Stimulated activated CD8-positive, alpha-beta memory T cell treated with anti-CD3 and anti-CD28 coated beads, Interleukin-2, amount 100 ng/mL, for 1 hour (primary cell): Measurements from ENCODE around the gene FUOM.
A peak's percentile ranks its signal among the peaks of the same experiment; 100 is the strongest.

Experiments used
- DNase-seq, 2 donors: peaks; one replicate each; pipeline ENCODE4 v3.0.0-alpha.2; 2020; ENCODE audit warnings: low read depth in 2 of 2

The FUOM gene

GRCh38 chr10:133357285-133358161 is at the start of gene FUOM:
Gene FUOM (minus strand): TSS chr10:133358019. CDS start chr10:133358007, 12 bp downstream.
- DNase-seq = peak in 1 of 2 donors; percentile 51

DNA sequence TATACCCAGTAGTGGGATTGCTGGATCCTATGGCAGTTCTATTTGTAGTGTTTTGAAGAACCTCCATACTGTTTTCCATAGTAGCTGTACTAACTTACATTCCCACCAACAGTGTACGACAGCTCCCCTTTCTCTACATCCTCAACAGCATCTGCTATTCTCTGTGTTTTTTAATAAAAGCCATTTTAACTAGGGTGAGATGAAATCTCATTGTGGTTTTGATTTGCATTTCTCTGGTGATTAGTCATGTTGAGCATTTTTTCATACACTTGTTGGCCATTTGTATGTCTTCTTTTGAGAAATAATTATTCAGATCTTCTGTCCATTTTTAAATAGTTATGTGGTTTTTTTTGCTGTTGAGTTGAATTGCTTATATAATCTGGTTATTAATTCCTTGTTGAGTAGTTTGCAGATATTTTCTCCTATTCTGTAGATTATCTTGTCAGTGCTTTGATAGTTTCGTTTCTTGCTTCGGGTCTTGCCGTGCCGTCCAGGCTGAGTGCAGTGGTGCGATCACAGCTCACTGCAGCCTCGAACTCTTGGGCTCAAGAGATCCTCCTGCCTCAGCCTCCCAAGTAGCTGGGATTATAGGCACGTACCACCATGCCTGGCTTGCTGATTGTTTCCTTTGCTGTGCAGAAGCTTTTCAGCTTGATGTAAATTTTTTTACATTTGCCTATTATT is 48.2 kb upstream of the FUOM start:
- no peak for DNase-seq

DNA sequence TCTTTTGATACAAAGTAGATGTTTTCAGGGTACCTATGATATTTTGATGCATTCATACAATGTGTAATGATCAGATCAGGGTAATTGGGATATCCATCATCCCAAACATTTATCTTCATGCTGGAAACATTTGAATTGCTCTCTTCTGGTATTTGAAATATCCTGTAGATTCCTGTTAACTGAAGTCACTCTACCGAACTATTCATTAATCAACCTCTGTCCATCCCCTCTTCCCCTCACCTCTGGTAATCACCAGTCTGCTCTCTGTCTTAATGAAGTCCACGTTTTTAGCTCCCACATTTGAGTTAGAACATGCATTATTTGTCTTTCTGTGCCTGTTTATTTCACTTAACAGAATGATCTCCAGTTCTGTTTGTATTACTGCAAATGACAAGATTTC is 47.5 kb upstream of the FUOM start:
- no peak for DNase-seq

GRCh38 chr10:133403784-133404183 is 46.0 kb upstream of the FUOM start:
- no peak for DNase-seq

GRCh38 chr10:133403359-133403758 is 45.5 kb upstream of the FUOM start:
- DNase-seq = no peak

DNA sequence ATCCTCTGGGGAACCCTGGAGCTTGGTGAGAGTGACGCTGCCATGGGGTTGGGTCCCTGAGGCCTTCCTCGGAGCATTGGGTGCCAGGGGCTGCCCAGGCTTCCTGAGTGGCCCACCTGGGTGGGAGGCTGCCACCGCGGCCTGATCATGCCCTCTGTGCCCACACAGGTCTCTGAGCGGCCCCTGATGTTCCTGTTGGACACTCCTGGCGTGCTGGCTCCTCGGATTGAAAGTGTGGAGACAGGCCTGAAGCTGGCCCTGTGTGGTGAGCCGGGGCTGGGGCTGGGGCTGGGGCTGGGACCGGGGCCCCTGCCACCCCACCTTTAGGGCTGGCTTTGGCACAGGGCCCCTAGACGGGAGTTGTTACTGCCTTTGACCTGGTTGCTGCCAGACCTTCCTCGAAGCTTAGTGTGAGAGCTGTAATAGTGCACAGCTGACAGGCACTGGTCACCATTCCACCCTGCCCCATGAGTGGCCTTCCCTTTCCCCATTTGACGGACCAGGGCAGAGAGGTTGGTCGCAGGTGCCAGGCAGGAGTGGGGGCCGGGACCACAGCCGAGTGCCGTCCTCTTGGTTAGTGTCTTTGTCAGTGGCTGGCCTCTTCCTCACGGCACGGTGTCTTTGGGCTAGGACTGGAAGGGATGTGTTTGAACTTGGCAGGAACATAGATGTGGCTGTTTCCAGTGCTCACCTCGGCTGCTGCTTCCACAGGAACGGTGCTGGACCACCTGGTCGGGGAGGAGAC is 44.3 kb upstream of the FUOM start:
- DNase-seq = no peak

DNA sequence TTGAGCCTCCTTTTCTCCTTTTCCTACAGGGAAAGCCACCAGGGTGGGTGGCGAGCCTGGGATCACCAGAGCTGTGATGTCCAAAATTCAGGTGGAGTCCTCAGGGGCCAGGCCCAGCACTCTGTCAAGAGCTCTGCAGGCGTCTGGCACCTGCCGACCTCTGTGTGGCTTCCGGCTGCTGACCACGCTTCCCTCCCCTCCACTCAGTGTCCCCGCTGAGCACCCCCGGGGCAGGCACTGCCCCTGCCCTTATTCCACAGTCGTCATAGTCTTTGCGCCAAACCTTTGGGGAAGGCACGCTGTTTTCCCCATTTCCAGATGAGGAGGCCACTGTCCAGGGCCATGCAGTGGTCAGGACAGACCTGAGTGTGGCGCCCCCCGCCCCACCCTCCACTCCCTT is 43.7 kb upstream of the FUOM start:
- no peak for DNase-seq

- no peak for DNase-seq
Measured at GRCh38 chr10:133400624-133401424, 43.0 kb upstream of the FUOM start.

DNA sequence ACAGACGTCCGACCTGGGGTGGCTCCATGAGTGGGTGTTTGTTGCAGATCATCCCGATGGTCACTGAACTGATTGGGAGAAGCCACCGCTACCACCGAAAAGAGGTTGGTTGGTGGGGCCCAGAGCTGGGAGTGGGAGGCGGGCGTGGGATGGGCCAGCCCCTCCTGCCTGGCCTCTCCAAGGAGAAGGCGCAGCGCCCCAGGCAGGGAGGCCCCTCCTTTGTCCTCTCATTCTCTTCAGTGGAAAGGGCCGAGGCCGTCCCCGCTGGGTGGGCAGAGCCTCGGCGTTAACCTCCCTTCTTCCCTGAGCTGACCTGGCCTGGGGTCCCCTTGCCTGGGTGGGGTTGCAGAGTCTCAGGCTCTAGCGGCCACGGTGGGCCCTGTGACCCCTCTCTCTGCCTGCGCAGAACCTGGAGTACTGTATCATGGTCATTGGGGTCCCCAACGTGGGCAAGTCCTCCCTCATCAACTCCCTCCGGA is 41.3 kb upstream of the FUOM start:
- DNase-seq = no peak

DNA sequence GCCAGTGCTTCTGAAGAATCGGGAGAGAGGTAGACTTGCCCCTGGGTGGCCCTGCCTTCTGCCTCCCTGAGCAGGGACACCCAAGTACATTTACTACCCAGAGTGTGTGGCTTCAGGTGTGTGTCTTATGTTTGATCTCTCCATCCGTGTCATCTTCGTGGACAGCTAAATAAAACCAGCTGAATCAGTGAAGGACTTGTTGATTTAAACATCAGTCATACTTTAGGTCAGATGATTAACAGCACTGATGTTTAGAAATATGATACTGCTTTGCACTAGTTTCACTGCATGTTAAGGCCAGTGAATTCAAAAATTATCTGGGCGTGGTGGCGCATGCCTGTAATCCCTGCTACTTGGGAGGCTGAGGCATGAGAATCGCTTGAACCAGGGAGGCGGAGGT is 40.1 kb upstream of the FUOM start:
- no peak for DNase-seq

GRCh38 chr10:133396035-133396624 is 38.3 kb upstream of the FUOM start:
- DNase-seq = no peak

GRCh38 chr10:133394801-133395221 is 37.0 kb upstream of the FUOM start:
- no peak for DNase-seq

GRCh38 chr10:133394064-133394663 is 36.3 kb upstream of the FUOM start, which contains the start of gene MTG1:
Gene MTG1 (plus strand): TSS chr10:133394157. CDS start chr10:133394221, 64 bp downstream.
- peak; percentile 84 to 90 for DNase-seq

- DNase-seq = no peak
Measured at GRCh38 chr10:133393401-133394063, 35.7 kb upstream of the FUOM start.

- no peak for DNase-seq
Measured at GRCh38 chr10:133391761-133392518, 34.1 kb upstream of the FUOM start.

GRCh38 chr10:133391249-133391635 is 33.4 kb upstream of the FUOM start:
- DNase-seq = no peak

GRCh38 chr10:133390597-133391248 is 32.9 kb upstream of the FUOM start:
- no peak for DNase-seq

GRCh38 chr10:133388973-133389818 is 31.4 kb upstream of the FUOM start:
- DNase-seq = no peak
